Adipocyte (in vitro differentiated cells): ENCODE measurements around the gene COL4A1.
A peak's percentile ranks its signal among the peaks of the same experiment; 100 is the strongest.

Experiments
- DNase-seq: peaks from one replicate; pipeline ENCODE4 v3.0.0-alpha.2; 2015; ENCODE audit warnings: low read depth
- H3K27me3 ChIP-seq: replicated peaks from 2 replicates; pipeline ENCODE4 v1.7.0; 2013; ENCODE audit warnings: mild to moderate bottlenecking, low read length, moderate library complexity; ENCODE audit not compliant: control insufficient read depth, insufficient read depth
- H3K36me3 ChIP-seq: 2 replicates; pipeline ENCODE4 v1.7.0; 2013; ENCODE audit warnings: low read length, mild to moderate bottlenecking, moderate library complexity; ENCODE audit not compliant: control insufficient read depth, insufficient read depth, severe bottlenecking
- H3K4me1 ChIP-seq: 2 replicates; pipeline ENCODE4 v1.7.0; 2013; ENCODE audit warnings: mild to moderate bottlenecking, low read length, moderate library complexity; ENCODE audit not compliant: control insufficient read depth, insufficient read depth
- H3K4me3 ChIP-seq: 2 replicates; pipeline ENCODE4 v1.7.0; 2013; ENCODE audit warnings: mild to moderate bottlenecking, low read length, moderate library complexity
- H3K9ac ChIP-seq: 2 replicates; pipeline ENCODE4 v1.7.0; 2013; ENCODE audit warnings: mild to moderate bottlenecking, low read length, moderate library complexity
- H3K9me3 ChIP-seq: 2 replicates; pipeline ENCODE4 v1.7.0; 2013; ENCODE audit warnings: mild to moderate bottlenecking, low read length, moderate library complexity; ENCODE audit not compliant: control insufficient read depth

COL4A1 gene

DNA sequence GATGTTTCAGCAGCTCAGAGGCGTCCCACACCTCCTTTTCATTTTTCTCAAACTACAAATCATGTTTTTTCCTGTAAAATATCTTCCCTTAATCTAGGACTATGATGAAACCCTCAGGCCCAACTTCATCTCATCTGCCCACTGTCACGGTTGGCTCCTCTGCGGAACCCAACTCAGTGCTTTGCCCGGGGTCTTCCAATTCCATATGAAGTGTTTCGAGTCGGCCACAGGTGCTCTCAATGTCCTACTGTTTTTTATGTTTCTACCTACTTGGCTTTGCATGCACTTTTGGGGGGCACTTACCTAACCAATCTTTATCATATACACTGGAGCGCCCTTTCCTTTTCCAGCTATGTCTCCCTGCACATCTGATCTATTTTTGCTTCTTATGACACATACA is 28.1 kb downstream of the COL4A1 start:
- H3K36me3 ChIP-seq, result peaks cover 25% of the 10 kb centered on the region
- no peak for DNase-seq
- H3K27me3 ChIP-seq, result no peaks in the 10 kb centered on the region
- no peak overlapping the region for H3K4me3 ChIP-seq
- H3K4me1 ChIP-seq, result peaks cover 90% of the 10 kb centered on the region
- peak overlapping the region; percentile 22 for H3K9ac ChIP-seq
- H3K9me3 ChIP-seq, result no peaks in the 10 kb centered on the region

DNA sequence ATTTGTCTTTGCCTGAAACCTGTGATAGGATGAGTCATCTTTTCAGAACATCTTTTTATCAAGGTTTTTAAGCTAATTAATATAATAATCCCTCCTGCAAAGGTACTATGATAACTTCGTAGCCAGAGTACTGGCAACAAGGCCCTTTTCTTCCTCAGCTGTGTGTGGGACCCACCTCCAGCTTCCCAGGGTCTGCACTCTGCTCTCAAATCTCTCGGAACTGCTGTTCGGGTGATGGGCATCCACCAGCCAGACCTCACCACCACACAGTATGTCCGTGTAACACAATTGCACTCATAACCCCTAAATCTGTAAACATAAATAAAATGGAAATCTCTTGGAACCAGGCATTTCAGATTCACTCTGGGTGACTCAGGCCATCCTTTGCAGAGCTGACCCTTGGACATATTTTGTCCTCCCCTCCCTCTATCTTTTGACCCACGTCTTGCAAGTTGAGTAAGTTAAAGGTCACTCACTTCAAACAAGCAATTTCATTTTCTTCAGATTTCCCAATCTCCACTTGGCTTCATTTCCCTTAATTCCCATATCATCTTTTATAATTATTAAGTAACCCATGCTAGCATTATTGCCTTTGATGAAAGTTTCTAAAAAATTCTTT is 29.5 kb downstream of the COL4A1 start:
- Histone ChIP-seq H3K4me3 (no peak overlapping the region), H3K27me3 (no peaks in the 10 kb centered on the region), H3K36me3 (peaks cover 22% of the 10 kb centered on the region), H3K4me1 (peaks cover 81% of the 10 kb centered on the region), H3K9ac (peak overlapping the region; percentile 61), H3K9me3 (no peaks in the 10 kb centered on the region)
- DNase-seq, result no peak

DNA sequence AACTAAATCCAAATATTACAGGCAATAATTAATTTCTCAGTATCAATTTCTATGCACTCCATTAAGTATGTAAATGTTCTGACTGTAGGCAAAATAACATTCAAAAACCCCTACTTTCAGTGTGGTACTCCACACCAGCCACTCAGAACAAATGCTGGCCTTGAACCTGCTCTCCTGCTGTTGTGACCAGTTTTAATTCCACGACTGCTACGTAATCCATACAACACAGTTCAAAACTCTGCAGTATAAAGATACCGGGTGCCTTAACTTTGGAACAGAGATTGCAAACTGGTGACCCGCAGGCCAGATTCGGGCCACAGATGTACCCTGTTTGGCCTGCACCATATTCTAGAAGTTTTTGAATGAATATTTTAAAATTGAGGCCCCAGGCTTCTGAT is 30.4 kb downstream of the COL4A1 start:
- no peaks in the 10 kb centered on the region for H3K27me3 ChIP-seq
- peaks cover 20% of the 10 kb centered on the region for H3K36me3 ChIP-seq
- no peak for DNase-seq
- no peak overlapping the region for H3K4me3 ChIP-seq
- H3K4me1 ChIP-seq, result peaks cover 72% of the 10 kb centered on the region
- H3K9me3 ChIP-seq, result no peaks in the 10 kb centered on the region
- peak overlapping the region; percentile 59 for H3K9ac ChIP-seq

DNA sequence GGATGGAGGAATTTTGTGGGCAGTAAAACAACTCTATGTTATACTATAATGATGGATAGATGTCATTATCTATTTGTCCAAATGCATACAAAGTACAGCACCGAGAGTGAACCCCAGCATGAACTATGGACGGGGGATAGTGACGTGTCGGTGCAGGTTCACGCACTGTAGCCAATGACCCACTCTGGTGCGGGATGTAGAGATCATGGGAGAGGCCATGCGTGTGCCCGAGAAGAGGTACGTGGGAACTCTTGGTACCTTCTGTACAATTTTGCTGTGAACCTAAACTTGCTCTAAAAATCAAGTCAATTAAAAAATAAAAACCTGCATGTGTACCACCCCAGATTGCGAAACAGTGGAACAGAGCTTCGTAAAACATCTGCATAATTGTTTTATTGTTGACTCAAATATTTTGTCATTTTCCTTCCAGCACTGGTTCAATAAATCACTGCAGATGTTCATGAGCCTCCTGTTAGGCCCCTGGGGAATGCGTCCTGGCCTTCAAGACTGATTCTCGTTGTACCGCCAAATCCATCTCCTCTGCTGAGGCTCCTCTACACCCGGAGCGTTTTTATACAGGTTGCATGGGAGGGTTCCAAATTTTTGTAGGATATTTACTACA is 30.9 kb downstream of the COL4A1 start:
- peak; percentile 68 for DNase-seq
- H3K4me3 ChIP-seq, result no peak overlapping the region
- H3K36me3 ChIP-seq, result peaks cover 20% of the 10 kb centered on the region

DNA sequence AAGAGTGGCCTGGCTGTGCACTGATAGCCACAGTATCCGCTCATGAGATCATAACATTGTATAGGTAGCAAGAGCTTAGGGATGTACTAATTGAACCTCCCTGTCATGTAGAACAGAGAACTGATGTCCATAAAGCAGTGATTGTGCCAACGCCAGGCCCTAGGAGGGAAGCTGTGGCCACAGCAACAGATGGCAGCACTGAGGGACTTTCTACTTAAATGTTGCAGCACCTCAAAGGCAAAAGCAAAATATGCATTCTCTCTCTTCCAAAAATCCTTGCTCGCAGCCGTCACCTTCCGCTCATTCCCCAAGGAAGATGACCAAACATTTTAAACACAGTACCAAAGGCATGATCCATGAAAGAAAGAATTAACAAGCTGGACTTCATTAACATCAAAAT is 32.3 kb downstream of the COL4A1 start:
- Histone ChIP-seq H3K4me1 (peaks cover 54% of the 10 kb centered on the region), H3K9me3 (no peaks in the 10 kb centered on the region), H3K9ac (no peak overlapping the region), H3K36me3 (peaks cover 27% of the 10 kb centered on the region), H3K4me3 (no peak overlapping the region), H3K27me3 (no peaks in the 10 kb centered on the region)
- no peak for DNase-seq

More for the DNA sequence above, 30.9 kb downstream of the COL4A1 start:
- Histone ChIP-seq H3K9ac (peak overlapping the region; percentile 59), H3K9me3 (no peaks in the 10 kb centered on the region), H3K27me3 (no peaks in the 10 kb centered on the region), H3K4me1 (peaks cover 67% of the 10 kb centered on the region)

DNA sequence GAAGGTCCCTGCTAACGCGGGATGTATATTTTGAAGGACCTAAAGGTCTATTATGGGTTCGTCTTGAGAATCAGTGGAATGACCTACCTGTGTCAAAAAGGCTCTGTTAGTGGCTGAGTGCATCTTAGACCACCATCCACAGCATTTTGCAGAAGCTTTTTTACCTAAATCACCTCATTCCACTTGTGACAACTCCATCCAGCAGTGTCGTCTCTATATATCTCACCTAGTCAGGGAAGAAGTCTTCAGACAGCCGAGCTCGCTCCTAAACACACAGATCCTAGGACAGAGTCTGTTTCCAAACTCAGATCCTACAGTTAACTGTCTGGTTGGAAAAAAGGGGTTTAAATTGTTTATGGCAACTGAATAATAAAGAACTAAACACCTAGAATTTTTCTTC is 33.7 kb downstream of the COL4A1 start:
- H3K4me3 ChIP-seq, result no peak overlapping the region
- H3K9me3 ChIP-seq, result no peaks in the 10 kb centered on the region
- no peaks in the 10 kb centered on the region for H3K27me3 ChIP-seq
- H3K9ac ChIP-seq, result no peak overlapping the region
- DNase-seq, result no peak
- H3K36me3 ChIP-seq, result peaks cover 42% of the 10 kb centered on the region
- H3K4me1 ChIP-seq, result peaks cover 39% of the 10 kb centered on the region

DNA sequence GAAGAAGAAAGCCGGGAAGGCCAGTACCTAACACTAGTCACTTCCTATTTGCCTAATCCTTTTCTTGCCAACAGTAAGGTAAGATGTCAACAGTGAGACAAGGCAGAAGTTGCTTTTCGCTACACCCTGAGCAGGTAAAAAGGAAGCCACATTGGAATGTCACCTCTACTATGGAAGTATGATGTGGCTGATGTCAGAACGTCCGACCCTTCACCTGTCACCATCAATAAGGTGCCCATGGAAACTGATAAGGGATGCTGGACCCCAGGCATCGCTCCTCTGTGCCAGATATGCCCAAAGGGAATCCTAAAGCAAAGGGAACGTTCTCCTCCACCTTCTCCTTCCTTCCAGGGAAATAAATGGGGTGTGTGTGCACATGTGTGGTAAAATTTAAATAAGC is 34.3 kb downstream of the COL4A1 start:
- no peak for DNase-seq
- Histone ChIP-seq H3K27me3 (no peaks in the 10 kb centered on the region), H3K36me3 (peaks cover 44% of the 10 kb centered on the region), H3K9ac (no peak overlapping the region), H3K4me3 (no peak overlapping the region), H3K9me3 (no peaks in the 10 kb centered on the region), H3K4me1 (peaks cover 34% of the 10 kb centered on the region)

DNA sequence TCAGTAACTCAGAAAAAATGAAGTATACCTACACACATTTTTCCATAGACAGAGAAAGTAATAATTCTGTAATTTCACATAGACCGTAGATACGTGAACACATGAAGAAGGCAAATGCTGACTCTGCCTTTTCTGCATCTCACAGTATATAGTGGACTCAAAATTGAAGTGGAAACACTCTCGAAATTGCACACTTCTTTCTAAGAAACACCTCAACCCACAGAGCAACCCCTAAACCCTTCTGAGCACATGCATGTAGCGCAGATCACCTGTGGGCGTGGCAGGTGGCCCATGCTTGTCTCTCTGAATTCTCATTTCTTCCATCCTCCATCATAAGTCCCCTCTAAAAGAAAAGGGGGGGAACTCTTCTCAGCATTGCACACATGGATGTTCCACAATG is 34.7 kb downstream of the COL4A1 start:
- peaks cover 32% of the 10 kb centered on the region for H3K4me1 ChIP-seq
- H3K36me3 ChIP-seq, result peaks cover 48% of the 10 kb centered on the region
- no peaks in the 10 kb centered on the region for H3K9me3 ChIP-seq
- DNase-seq, result no peak
- H3K9ac ChIP-seq, result no peak overlapping the region
- no peak overlapping the region for H3K4me3 ChIP-seq
- no peaks in the 10 kb centered on the region for H3K27me3 ChIP-seq

DNA sequence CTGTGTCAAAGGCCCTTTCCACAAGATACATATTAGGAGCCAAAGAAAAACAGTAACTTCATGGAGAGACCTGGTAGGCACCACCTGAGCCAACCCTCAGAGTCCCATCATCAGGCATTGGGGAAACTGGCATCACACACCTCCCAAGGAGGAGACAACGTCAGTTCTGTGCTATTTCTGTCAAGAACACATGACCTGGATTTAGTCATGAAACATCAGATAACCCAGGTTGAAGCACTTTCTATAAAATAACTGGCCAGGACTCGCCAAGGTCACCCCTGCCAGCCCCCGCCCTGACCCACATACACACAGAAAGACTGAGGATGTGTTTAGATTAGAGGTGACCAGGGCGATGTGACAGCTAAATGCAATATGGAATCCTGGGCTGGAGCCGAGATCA is 35.6 kb downstream of the COL4A1 start:
- H3K9ac ChIP-seq, result no peak overlapping the region
- peaks cover 55% of the 10 kb centered on the region for H3K36me3 ChIP-seq
- no peak for DNase-seq

DNA sequence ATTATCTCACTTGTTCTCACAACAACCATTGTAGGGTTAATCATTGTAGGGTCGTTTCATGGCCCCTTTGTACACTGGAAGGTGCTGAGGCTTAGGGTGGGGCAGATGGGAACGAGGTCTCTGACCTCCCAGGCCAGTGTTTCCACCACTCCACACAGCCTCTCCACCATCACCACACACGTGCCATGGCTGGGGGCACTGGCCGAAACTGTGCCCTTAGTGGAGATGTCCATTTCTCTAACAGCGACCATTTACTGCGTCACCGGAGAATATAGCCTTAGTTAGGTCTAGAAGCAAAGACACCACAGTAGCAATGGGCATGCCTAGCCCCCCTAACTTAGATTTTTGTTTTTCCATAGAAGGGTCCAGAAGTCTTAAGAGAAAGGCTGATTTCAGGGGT is 36.5 kb downstream of the COL4A1 start:
- Histone ChIP-seq H3K9ac (no peak overlapping the region), H3K36me3 (peaks cover 57% of the 10 kb centered on the region), H3K9me3 (no peaks in the 10 kb centered on the region), H3K27me3 (no peaks in the 10 kb centered on the region), H3K4me1 (peaks cover 23% of the 10 kb centered on the region), H3K4me3 (no peak overlapping the region)
- DNase-seq, result no peak

More for the DNA sequence above, 35.6 kb downstream of the COL4A1 start:
- Histone ChIP-seq H3K9me3 (no peaks in the 10 kb centered on the region), H3K4me1 (peaks cover 30% of the 10 kb centered on the region), H3K4me3 (no peak overlapping the region), H3K27me3 (no peaks in the 10 kb centered on the region)

DNA sequence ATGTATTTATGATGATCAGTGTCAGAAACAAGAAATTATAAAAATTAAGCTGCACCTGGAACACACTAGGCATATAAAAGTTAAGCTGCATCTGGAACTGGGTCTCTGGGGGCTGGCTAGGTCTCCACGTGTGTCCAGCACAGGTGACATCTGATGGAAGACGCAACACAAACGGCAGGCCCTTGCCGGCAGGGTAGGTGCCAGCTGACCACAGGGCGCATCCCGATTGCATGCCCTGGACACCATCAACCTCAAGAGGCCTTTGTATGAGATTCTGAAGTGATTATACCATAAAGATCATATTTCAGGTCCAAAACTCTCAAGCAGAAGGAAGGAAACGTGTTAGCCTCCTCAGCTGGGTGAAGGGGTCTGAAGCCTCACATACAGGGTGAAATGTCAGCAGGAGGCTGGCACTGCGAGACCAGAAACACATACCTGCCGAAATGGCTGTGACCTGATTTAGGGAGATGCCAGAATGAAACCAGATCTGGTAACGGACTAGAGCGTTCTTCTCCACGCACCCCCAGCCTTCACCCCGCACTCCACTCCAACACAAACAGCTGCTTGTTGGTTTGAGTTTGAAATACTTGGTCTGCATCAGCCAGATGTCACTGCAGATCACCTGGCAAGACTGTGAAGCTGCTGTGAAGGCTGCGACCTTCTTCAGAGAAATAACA is 37.3 kb downstream of the COL4A1 start:
- peaks cover 16% of the 10 kb centered on the region for H3K4me1 ChIP-seq
- H3K27me3 ChIP-seq, result no peaks in the 10 kb centered on the region
- no peak overlapping the region for H3K4me3 ChIP-seq
- no peaks in the 10 kb centered on the region for H3K9me3 ChIP-seq
- DNase-seq, result no peak
- peaks cover 65% of the 10 kb centered on the region for H3K36me3 ChIP-seq
- H3K9ac ChIP-seq, result no peak overlapping the region
